Measurements from ENCODE around the gene CDH4.

CDH4 gene

DNA sequence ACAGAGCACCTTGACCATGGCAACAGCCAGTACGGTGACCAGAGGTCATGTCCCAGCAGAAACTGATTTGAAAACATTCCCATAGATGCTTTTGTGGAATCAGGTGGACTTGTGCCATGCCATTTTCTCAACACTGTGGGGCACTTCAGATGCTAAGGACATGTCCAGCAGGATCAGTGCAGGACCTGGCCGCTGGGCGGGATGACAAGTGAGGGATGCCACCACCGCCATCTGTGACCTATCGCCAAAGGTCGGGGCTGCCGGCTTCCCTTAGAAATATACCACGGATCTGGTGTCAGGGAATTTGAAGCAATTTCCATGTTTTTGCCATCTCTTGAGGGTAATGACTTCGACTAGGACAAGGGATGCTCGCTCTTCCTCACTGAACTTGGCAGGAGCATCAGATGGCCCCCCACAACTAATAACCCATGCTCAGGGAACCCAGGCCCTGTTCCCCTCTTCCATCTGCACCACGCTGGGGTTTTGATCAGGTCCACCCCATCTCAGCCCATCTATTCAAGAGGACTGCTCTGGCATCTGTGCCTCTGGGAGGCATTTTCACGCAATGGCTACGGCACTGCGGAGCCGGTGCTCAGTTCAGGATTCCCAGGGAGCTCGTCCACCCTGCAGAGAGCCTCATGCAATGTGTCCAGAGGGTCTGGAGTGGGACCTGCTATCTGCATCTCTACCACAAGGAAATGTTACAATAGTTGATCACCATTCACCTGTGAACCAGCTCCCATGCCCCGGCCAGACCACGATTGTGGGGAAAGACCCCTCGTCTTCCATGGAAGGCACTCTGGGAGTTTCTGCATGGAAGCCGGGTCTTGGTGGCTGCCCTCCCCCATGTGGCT lies 511.1 kb downstream of the CDH4 start:
- DNase-seq: no peak

DNA sequence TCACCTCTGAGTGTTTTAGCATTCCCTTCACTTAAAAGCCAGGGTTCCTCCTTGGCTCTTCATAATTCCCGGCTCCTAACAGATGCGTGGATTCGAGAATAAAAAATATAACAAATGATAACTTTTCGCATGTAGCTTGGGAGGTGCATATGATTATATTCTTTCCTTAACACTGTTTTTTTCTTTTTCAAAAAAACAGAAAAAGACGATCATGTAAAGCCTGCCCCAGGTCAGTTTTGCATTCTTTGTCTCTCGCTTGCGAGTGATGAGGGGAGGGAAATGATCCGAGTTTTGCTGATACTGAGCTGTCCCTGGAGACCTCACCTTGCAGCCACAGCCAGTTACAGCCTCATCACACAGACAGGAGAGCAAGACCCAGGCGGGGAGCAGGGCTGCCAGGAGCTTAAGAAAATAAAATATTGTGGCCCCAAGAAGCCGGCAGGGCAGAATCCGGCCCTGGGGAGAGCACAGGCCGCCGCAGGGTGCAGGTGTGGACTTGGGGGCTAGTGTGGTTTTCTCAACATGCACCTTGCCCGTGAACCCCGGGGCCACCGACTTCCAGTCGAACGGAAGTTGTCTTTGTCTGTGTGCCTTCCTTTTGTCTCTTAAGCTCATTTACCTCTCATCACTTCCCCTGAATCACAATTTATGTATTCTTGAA lies 511.8 kb downstream of the CDH4 start:
- DNase-seq: no peak

DNA sequence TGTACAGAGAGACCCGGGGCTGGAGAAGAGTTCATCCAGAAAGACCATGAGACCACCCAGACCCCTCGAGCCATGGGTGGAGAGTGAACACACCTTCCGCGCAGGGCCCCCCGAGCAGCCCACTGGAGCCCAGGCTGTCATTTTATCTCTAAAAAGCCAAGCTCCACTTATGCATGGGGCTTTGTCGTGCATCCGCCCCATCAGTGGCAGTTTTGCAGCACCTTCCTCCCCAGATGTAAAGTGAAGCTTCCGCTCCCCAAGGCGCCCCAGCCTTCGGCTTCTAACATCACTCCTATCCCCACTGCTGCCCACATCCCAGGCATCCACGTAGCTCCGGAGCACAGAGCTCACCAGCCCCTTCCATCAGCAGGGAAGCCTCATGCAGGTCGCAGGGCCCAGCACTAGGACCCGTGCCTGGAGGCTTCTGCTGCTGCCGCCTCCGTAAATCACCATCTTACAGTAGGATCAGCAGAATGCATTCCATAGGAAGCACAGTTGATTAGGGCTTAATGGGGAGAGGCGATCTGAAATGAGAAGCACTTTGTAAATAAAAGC lies 512.5 kb downstream of the CDH4 start:
- no peak for DNase-seq

DNA sequence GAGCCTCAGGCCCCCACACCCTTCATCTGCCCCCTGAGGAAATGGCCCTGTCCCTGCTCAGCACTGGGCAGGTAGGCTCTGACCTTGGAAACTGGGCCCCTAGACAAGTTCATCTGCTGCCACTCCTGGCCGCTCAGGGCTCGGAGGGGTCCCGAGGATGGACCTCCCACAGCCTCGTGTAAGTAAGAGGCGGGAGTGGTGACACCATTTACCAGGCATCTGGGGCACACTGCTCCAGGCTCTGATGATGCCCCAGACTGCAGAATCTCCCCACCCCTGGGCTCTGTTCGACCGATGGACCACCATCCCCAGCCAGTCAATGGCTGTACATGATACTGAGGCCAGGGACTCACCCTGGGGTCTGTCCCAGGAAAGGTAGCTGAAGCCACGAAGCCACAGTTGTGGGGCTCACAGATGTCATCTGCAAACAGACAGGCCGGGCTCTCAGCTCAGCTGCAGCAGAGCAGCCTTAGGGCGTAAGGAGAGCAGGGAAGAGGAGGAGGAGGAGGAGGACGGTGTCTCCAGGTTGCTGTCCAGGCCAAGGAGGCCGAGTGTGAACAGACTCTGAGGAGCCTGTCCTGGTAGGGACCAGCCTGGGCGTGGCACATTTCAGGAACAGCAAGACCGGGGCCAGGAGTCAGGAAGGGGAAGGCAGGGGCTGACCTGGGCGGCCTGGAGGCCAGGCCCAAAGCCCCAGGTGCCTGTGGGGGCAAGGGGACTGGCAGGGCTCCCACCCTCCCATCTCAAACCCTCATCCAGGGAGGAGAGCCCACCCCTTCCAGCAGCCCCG lies 513.2 kb downstream of the CDH4 start:
- DNase-seq: no peak

DNA sequence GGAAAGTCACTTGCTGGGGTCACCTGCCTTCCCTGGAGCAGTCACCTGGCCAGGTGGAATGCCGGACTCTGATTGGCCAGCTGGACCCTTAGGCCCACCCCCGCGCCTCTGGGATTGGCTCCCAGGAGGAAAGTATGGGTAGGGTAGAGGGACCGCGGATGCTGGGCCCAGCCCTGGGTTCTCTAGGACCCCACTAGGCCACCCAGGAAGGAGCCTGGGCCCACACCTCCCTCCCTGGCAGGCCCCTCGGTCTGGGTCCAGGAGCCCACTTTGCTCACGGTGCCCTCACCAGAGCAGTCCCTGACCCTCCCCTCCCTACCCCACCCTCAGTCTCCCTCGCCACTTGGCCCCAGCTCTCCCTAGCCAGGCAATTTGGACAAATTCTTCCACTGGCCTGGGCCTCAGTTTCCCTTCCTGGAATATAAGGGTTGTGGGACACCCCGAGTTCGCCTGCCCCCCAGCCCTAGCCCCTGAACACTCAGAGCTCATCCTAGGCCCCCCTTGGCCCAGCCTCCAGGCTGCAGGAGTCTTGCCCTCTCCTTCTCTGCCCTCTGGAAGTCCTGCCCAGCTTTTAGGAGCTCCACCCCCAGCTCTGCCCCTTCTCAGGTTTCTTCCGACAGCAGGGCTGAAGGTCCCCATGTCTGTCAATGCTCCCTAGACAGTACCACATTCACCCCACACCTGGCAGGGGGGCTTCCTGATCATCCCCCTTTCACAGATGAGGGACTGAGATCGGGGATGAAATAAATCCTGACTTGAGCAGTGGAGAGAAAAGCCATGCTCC lies 514.0 kb downstream of the CDH4 start:
- no peak for DNase-seq

DNA sequence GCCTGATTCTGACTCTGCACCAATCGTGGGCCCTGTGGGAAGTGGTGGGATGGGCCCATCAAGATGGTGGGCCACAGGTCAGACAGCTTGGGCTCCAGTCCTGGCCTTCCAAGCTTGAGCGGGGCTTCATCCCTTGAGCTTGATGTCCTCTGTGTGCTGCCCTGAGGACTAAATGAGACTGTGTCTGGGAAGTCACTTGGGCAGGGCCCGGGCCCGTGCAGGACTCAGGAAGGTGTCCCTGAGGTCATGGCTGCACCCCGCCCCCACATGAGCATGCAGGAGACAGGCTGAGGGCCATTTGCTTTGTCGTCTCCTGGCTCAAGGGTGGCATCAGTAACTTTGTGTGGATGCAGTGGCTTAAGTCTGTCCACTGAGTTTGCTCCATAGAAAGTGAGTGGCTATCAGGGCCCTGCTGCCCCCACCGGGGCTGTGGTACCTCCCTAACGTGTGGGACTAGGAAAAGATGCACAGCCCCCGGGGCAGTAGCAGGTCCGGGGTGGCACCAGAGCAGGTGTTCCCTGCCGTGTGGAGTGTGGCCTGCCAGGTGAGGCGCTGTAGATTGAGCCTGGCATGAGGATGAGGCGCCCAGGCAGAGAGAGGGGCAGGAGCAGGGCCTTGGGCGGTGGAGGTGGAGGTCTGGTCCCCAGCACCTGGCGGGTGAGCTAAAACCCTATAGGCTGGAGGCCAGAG lies 515.0 kb downstream of the CDH4 start:
- no peak for DNase-seq

DNA sequence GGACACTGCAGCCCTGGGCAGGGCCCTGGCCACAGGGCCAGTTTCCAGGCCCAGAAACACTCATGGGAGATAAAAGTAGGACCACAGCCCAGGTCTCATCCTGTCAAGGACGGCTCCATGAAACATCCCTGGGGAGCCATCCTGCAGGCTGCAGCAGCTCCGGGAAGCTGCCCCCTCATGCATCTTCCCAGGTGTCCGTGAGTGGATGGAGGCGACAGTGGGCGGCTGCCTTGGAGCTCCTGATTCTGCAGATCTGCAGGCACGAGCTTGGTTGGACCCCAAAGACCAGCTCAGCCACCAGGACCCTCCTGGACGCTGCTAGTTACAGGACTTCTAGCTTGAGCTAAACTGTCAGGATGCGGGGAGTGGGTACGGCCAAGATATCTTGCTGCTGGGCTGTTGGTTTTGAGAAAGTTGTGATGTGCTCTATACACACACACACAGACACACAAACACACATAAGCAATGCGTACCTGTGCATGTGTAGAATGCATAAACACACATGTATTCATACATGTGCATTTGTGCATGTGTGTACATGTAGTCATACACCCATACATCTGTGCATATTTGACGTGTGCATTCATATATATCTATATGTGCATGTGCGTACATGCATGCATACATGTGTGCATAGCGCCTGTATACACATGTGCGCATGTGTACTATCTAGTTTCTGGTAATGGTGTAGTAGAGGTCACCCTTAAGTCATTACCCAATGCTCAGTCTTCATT lies 515.9 kb downstream of the CDH4 start:
- DNase-seq: no peak

DNA sequence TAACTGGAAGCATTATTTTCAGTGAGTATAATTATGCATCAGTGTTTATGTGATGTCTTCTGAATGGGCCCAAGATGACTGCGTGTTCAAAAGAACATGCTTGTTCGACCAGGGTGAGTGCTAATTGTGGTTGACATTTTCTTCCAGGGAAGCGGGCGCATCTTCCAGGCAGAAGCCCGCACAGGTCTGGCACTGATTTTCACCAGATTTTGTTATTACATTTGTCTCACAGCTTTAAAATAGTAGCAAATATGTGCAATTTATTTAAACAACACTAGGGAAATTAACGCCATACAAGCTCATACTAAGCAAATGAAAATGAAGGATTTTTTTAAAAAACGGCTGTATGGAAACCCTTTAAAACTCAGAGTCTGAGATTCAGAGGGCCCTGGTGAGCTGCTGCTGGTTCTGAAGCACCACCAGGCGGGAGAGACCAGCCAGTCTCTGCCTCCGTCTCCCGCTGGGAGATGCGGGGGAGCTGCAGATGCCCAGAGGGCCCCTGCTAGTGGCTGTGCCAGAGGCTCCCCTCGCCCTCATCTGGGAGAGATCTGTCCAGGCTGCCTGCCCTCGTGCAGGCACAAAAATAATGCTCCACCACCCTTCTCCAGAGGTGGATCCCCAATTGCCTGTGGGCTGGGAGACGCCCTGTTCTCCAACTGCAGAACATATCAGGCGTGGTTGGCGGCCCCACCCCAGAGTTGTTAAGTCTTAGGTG lies 516.7 kb downstream of the CDH4 start:
- no peak for DNase-seq

DNA sequence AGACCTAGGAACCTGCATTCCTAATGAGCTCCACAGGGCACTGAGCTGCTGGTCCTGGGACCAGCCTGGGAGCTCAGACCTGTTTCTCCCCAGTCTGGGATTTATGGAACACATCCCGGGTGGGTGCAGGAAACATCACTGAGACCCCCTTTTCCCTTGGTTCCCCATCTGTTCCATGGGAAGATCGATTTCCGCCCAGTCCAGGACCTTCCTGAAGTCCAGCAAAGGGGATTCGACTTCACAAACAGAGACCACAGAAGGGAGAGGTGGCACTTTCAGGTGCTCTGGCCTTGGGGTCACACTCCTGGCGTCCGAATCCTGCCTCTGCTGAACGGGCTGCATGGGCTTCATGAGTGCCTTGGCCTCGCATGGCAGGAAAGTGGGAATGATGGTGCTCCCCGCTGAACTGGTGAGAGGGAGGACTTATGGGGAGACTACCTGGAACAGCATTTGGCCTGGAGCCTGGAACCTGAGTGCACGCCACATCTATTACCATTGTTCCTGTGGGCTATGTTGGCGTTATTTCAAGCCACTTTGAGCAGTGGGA lies 517.3 kb downstream of the CDH4 start:
- no peak for DNase-seq

DNA sequence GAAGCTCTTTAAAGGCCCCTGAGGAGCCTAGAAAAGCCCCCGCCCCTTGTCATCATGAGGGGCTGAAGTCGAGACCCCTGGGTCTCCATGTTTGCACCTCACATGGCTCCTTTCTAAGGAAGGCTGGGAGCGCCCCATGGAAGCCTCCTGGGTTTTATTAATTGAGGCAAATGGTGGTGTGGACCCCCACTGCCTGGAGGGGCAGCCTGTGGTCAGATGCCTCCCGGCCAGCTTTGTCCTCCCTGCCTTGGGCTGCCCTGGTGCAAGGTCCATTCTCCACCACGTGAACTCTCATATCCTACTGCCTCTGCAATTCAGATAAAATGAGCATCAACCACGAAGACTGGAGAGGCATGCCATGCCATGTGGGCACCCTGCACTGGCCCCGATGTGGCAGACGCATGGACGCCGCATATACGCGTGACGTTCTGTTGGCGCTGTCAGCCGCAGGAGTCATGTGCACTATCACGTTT lies 518.1 kb downstream of the CDH4 start:
- DNase-seq: no peak

DNA sequence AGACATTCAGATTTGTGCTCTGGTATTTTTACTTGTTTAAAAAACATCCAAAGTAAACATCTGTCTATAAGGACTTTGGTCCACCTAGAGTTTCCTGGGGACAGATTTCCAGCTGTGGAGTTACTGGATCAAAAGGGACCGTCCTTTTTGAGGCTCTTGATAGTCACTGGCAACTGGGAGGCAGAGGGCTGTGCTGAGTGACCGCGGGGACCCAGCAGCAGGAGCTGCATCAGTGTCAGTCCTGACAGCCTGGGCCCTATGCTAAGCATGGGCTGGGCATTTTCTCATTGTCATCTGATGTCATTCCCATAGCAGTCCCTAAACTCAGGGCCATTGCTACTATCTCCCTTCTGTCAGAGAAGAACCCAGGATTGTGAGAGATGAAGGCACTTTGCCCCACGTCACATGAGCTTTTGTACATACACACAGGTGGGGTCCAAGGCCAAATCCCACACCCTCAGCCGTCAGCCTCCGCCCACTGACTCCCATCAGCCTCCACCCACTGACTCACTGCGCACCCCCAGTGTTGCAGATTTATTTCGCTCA lies 519.8 kb downstream of the CDH4 start:
- DNase-seq: no peak

DNA sequence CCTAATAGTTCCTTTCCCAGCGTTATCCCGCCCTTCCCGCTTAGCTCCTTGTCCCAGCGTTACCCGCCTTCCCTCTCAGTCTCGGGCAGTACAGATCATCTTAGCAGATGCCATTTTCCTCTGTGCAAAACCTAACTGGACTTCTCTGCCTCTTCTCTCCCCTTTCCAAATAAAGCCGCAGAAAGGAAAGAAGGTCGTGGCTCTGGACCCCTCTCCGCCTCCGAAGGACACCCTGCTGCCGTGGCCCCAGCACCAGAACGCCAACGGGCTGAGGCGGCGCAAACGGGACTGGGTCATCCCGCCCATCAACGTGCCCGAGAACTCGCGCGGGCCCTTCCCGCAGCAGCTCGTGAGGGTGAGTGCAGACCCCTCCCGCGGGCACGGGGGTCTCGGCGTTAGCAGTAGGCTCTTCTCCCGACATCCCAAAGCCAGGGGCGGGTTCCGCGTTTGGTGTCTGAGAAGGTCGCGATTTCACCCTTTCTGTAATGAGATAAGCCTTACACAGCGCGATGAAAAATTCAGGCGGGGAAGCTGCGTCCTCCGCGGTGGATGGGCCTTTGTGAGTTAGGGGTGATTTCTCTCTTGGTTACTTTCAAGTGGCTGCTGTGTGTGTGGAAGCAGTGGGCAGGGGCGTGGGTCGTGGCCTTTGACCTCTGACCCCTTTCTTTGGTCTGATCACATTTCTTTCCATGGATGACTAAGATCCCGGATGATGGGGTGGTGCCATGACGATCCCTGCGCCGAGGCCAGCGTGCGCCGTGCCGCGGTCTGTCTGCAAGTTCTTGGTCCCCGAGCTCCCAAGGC lies 521.0 kb downstream of the CDH4 start:
- DNase-seq: no peak

DNA sequence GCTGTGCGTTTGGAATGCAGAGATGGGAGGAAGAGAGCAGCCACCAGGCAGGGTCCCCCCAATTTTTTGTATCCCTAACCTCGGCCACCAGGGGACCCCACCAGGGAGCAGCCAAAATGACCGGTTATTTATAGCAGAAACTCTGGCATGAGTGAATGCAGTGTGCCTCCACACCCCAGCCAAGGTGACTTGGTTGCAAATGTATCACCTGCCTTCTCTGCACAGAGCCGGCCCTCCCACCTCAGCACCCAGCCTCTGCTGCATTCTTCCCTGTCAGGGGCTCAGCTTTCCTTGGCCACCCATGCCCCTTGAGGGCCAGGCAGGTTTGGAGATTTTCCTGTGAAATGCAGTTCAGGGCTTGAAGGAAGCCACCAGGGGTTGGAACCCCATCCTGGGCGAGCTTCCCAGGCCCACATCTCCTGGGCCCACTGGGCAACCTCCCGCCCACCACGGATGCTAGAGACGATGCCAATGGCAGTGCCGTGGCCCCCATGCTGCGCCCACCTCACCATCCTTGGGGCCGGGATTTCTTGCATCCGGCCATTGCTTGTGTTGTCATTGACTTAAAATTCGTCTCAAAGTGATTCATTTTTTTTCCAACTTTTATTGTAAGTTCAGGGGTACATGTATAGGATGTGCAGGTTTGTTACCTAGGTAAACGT lies 522.0 kb downstream of the CDH4 start:
- no peak for DNase-seq

DNA sequence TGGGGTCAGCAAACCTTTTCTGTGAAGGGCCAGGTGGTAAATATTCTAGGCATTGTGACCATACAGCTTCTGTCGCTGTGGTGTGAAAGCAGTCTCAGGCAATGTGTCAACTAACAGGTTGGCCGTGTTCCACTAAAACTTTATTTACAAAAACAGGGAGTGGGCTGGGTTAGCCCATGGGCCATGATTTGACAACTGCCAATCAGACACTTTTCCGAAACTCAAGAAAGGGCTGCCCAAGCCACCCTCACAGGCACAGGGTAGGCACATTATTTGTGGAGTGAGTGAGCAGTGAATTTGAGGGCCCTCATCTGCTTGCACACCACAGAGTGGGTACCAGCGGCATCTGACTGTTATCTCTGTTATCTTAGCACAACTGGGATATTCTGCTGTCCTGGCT lies 523.4 kb downstream of the CDH4 start:
- DNase-seq: no peak

DNA sequence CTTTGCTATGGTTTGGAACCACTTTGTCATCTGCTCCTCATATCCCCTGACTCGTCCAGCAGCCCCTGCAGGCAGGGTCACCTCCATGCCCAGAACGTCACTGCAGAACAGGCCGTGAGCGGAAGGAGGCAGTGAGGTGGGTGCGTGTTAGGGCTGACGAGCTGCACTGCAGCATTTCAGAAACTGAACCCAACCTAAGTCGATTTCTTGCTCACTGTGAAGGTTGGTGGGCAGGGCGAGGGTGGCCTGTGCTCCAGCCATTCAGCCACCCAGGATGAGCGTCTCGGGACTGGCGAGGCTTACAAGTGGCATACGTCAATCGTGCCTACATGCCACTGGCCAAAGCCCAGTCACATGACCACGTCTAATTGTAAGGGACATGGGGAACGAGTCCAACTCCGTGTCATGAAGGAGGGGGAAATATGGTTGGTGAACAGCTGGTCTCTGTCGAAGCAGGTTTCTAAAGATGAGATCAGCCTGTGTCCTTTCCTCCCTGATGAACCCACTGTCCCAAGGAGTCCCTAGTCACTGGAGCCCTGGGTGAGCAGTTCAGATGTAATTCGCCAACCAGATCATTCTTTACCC lies 524.5 kb downstream of the CDH4 start:
- DNase-seq: no peak

DNA sequence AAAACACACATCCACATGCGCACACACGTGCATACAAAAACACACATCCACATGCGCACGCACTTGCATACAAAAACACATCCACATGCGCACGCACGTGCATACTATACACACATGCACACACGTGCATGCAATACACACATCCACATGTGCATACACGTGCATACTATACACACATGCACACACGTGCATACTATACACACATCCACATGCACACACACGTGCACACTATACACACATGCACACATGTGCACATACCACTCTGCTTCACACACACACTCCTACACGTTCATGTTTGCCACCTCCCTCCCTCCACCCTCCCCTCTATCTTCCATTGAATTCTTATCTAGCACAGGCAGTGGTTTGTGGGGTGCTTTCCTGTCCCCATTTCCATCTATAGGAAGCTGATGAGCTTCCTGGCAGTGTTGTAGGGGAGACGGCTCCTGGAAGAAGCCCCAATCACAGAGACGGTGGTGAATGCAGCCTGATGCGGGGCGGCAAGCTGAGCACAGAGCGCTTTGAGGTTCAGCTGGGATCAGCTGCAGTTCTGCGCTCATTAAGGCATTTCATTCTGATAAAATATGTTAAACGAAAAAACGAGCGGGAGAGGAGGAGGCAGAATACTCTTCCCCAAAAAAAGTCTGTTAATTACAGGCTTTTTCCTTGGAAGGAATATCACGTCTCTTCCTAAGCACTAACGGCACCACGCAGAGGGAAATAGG lies 525.9 kb downstream of the CDH4 start:
- no peak for DNase-seq

DNA sequence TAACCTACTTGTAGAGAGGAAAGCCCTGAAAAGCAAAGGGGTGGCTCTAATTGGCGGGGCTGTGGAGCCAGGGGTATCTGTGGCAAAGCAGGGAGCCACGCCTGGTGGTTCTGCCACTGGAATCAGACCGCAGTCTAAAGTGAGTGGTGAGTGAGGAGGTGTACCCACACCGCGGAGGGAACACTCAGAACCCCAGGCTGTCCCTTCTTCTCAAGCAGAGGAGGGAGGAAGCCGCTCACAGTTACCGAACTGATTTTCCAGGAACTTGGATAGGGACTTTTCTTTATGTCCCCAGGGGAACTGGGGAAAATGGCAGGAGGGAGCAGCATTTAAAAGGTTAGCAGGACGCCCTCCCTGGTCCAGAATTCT lies 526.4 kb downstream of the CDH4 start:
- no peak for DNase-seq
